ENCODE results near the gene UGT1A9. TPM values are rescaled to one million over a fixed set of nuclear protein-coding genes. Genes with fewer than 3 reads are reported as not detected.

UGT1A9 gene
- polyA plus RNA-seq, 3 donors: 6.0 to 8.4 (median 7.8) TPM

DNA sequence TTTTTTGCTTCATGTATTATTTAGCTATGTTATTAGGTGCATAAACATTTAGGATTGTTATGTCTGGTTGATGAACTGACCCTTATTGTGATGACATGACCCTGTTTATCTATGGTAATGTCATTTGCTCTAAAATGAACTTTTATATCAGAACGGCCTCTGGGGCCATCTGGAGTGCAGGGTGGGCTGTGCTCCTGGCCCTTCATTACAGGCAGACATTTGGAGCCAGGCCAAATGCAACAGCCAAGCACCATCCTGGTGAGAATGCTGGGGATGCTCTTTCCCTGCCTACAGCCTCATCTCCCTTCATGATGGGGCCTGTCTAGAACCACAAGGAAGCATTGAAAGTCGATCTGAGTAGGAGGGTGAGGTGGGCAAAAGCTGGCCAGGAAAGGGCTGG, 144.6 kb downstream of the UGT1A9 start:
- no peak for DNase-seq

DNA sequence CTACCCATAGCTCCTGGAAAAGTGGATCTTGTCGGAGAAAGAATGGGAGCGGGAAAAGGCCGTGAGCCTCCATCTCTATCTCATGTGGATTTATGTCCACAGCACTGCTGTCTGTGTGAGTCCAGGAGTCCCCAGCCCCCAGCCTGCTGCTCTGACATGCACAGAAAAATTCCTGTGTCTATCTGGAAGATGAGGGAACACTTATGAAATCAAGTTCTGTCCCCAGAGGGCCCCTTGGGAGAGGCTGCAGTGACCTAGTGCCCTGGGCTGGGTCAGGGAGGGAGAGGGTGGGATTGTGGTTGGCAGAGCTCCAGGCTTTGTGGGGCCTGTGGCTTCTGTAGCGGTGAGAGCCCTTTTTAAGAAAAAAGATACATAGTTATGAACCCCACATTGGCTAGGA, 145.1 kb downstream of the UGT1A9 start:
- no peak for DNase-seq

DNA sequence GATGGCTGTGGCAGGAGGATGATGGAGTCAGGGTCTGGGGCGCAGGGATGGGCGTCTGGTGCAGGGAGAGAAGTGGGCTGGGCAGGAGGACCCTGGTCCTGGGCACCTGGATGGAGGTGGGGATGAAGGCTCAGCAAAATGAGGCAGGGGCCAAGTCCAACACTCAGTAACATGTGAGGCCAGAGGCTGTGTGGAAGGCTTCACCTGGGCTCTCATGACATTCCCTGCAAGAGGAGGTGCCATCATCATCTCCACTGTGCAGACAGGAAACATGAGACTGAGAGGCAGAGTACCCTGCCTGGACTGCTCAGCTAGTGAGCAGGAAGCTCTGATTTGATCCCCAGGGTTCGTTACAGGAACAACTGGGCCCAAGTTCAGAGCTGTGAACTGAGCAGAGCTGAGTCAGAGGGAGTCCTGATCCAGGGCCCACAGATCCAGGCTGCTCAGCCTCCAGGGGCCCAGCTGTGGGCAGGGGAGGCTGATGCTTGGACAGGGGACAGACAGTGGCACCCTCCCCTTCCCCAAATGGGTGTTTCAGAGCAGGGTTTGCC, 145.7 kb downstream of the UGT1A9 start:
- DNase-seq: no peak

DNA sequence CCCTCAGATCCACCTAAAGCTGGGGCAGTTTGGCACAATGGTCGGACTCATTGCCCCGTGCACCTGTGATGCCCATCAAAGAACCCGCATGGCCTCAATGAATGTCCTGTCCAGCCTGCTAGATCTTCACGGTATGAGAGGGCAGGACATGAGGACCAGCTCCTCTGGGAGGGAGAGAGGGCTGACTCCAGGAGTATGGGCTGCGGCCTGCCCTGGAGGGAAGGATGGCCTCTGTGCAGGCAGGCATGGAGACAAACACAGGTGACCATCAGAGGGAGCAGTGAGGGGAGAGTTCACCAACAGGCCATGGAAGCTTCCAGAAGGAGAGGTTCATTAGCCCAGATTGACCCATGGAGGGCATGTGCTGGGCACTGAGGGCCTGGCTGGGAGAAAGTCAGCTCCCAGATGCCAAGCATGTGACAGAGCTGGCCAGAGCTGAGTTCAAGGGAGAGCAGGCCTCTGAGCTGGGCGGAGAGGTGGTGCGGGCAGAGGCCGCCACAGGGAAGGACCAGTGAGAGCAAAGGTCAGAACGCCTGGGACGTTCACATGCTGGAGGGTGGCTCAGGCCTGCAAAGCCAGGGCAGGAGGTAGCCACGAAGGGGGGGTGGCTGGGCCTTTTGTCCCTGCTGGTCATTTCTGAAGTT, 146.4 kb downstream of the UGT1A9 start:
- no peak for DNase-seq

DNA sequence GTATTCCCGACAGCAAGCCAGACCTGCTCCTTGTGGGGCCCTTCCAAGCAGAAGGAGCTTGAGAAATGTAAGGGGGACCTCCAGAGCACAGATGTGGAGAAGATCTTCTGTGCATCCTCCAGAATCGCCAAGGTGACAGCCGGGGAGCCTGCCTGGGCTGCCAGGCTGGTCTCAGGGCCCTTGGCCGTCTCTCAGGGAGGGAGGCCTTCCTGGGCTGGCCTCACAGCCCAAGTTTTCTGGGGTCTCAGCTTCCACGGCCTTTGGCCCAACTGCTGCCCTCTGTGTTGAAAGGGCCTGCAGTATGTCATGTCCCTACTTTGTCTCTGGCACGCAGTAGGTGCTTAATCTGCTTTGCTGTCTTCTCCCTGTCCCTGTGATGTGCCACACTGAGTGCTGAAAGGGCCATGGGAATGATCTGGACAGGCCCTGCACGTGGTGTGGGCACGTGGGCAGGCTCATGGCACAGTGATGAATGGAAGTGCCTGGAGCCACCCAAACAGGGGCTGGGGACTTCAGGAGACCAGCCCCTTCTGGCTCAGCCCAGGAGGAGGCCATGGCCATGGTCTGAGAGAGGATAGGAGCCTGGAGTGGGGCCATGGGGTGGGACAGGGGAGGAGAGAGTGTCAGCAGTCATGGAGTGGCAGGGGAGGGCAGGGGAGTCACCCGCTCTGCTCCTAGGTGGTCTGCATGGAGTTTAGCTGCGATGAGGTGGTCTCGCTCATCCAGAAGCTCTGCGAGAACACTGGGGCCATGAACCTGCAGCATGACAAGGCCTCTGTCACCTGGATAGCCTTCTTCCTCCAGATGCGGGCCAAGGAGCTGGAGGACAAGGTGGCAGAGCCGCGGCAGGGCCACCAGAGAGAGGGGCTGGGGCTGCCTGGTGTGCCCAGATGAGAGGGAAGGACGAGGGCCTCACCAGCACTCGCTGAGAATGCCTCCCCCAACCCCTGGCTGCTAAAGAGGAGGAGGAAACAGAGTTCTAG, 147.2 kb downstream of the UGT1A9 start:
- DNase-seq: no peak

DNA sequence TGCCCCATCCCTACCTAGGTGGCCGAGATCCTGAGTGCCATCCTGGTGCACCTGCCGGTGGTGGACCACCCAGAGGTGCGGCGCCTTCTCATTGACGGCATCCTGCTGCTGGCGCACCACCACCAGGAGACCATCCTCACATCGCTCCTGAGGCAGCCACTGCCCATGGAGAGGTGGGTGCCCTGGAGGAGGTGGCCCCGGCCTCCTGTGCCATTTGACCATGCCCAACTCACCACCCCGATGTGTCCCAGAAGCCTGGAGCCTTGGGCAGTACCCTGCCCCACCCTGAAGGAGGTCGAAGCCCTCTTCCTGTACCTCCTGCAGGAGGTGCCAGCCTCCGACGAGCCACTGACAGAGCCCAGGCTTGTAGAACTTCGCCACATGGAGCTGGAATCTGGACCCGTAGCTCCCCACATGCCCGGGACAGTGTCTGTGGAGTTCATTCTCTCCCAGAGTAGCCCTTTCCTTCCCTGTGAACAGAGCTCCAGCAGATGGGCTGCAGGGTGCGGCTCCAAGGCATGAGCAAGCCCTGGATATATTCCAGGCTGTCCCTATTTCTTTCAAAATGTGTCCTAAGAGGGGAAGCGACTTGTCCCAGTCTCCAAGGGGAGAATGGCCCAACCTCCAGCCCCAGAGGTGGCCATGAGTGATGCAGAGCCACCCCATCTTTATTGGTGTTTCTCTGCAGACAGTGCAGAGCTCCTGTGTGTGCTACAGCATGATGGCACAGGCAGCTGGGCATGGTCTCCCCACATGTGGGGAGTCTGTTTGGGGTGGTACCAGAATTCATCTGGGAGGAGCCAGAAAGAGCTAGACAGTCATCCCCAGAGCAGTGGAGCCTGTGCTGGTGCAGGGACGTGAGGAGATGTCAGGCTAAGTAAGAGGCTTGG, 148.4 kb downstream of the UGT1A9 start:
- DNase-seq: no peak

DNA sequence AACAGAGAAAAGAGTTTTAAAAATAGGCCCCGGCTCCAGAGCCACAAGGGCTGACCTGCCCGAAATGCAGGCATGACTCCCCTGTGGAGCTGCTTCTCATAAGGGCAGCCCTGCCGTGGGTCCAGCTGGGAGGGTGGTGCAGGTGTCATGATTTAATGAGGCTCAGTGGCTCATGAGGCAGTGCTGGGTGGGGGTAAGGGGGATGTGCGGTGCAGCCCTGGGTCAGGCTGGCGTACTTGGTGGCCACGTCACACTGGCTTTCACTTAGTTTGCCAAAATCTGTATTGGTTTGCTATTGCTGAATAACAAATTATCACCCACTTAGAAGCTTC, 149.0 kb downstream of the UGT1A9 start:
- no peak for DNase-seq

DNA sequence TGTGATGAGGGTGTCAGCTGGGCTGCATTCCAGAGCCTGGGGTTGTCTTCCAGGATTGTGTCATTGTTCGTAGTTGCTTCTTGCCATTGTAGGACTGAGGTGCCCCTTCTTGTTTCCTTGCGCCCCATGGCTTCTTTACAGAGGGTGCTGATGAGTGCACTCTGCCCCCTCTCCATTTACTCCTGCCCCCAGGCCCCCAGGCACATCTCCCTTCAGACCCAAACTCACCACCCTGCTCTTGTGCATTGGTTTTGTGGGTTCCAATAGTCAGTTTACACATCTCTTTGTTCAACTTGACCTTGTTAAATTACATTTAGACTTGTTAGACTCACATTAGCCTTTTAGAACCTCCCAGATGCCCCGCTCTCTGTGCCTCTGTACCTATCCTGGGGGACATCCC, 149.5 kb downstream of the UGT1A9 start:
- no peak for DNase-seq

DNA sequence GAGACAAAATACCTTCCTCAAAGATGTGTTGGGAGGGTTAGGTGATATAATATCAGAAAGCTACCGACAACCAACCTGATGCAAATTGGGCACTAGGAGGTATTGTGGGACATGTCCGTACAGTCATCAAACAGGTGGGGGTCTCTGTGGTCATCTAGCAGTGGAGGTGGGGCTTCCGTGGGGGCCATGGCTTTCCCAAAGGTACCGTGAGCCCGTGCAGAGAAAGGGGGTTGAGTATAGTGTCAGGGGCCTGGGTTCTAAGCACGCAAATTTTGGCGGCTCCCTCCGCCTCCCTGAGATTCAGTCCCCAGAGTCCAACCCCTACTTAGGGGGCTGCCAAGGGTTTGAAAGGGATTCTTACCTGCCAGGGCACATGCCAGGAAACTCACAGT, 150.0 kb downstream of the UGT1A9 start:
- DNase-seq: no peak

DNA sequence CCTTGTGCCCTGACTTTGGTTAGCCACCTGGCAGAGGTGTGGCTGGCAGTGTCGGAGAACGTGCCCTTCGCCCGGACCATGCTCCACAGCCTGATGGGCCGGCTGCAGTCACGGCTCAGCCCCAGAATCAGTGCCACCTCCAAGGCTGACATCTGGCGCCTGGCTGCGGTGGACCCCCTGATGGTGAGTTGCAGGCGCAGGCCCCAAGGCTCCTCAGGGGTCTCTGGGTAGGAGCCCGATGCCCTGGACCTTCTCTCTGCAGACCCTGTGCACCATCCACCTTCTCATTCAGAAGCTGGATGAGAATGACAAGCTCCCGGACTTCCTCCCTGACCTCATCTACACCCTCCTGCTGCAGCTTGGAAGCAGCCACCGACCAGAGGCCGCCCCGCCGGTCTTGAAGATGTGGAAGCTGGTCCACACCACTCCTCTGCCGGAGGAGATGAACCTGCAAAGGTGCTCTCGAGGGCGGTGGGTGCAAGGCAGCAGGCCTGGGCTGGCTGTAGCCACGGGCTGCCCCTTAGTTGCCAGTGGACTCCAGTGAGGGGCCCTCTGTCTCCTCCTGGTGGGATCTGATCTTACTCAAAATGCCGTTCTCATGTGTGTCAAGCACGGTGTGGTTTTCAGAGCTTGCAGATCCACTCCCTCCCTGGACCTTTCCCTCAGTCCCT, 150.5 kb downstream of the UGT1A9 start:
- no peak for DNase-seq

Other genes with a start within 250 kb of the UGT1A9 start
- 10 to 100 TPM; 40.6 to 80.7 (median 58.7) TPM for gene USP40, start 105.1 kb upstream of the UGT1A9 start, polyA plus RNA-seq (ENCODE audit: insufficient read length in 3 of 3)
- gene UGT1A8, start 54.3 kb upstream of the UGT1A9 start, polyA plus RNA-seq (ENCODE audit: insufficient read length in 3 of 3): not detected
- not detected for gene UGT1A10, start 35.5 kb upstream of the UGT1A9 start, polyA plus RNA-seq (ENCODE audit: insufficient read length in 3 of 3)
- gene UGT1A7, start 10.0 kb downstream of the UGT1A9 start, polyA plus RNA-seq (ENCODE audit: insufficient read length in 3 of 3): not detected
- gene UGT1A6, start 21.0 kb downstream of the UGT1A9 start, polyA plus RNA-seq (ENCODE audit: insufficient read length in 3 of 3): 1 to 10 TPM; 2.8 to 3.7 (median 2.8) TPM
- not detected for gene UGT1A5, start 41.0 kb downstream of the UGT1A9 start, polyA plus RNA-seq (ENCODE audit: insufficient read length in 3 of 3)
- not detected for gene UGT1A4, start 46.8 kb downstream of the UGT1A9 start, polyA plus RNA-seq (ENCODE audit: insufficient read length in 3 of 3)
- under 1 TPM in 1 of 3 donors, not detected in 2; 0.14 TPM for gene UGT1A3, start 57.1 kb downstream of the UGT1A9 start, polyA plus RNA-seq (ENCODE audit: insufficient read length in 3 of 3)
- gene UGT1A1, start 88.4 kb downstream of the UGT1A9 start, polyA plus RNA-seq (ENCODE audit: insufficient read length in 3 of 3): under 1 TPM; 0.20 to 0.90 (median 0.74) TPM
- under 1 TPM in 2 of 3 donors, not detected in 1; 0.22 to 0.33 TPM for gene MROH2A, start 106.4 kb downstream of the UGT1A9 start, polyA plus RNA-seq (ENCODE audit: insufficient read length in 3 of 3)
- gene HJURP, start 182.6 kb downstream of the UGT1A9 start, polyA plus RNA-seq (ENCODE audit: insufficient read length in 3 of 3): 10 to 100 TPM; 22.3 to 24.9 (median 23.4) TPM
- gene TRPM8, start 245.5 kb downstream of the UGT1A9 start, polyA plus RNA-seq (ENCODE audit: insufficient read length in 3 of 3): under 1 TPM; 0.10 to 0.43 (median 0.13) TPM